GM12878 (cell line): ENCODE results near the gene SETMAR.

Experiments used
- BRCA1 ChIP-seq: IDR thresholded peaks from 2 replicates; pipeline ENCODE4 v1.6.1; 2011; ENCODE audit warnings: low read depth, low read length, improper control_type of control experiment
- EZH2 ChIP-seq: IDR thresholded peaks from 2 replicates; pipeline ENCODE4 v1.6.1; 2012; ENCODE audit warnings: low read depth, mild to moderate bottlenecking, control low read depth, inconsistent platforms, low read length, borderline replicate concordance; ENCODE audit not compliant: control insufficient read depth
- NRF1 ChIP-seq: conservative IDR thresholded peaks from 2 replicates; pipeline ENCODE4 v1.6.1; 2011; ENCODE audit warnings: mild to moderate bottlenecking, low read depth, low read length, improper control_type of control experiment
- POLR2A ChIP-seq: IDR thresholded peaks from 2 replicates; pipeline ENCODE4 v1.6.1; 2011; ENCODE audit warnings: low read depth, mild to moderate bottlenecking, low read length
- POLR2AphosphoS5 ChIP-seq: IDR thresholded peaks from 2 replicates; pipeline ENCODE4 v1.6.1; 2011; ENCODE audit warnings: mild to moderate bottlenecking, low read length, inconsistent platforms
- SP1 ChIP-seq: IDR thresholded peaks from one replicate; pipeline ENCODE4 v1.6.1; 2011; ENCODE audit warnings: low read depth, low read length
- TF ChIP-seq, protein P1 (sequence below): IDR thresholded peaks from 2 replicates; pipeline ENCODE4 v1.6.1; 2011; ENCODE audit warnings: borderline replicate concordance, low read depth, mild to moderate bottlenecking, moderate library complexity, mixed read lengths, low read length; ENCODE audit not compliant: insufficient read depth; ENCODE audit errors: extremely low read length
- TF ChIP-seq, protein P2 (sequence below), 3 experiments: IDR thresholded peaks in 2 of 3; conservative IDR thresholded peaks in 1 of 3; 2 replicates each; pipeline ENCODE4 v1.5.1; 2011; ENCODE audit warnings: low read depth in 3 of 3, low read length in 3 of 3, mild to moderate bottlenecking in 3 of 3, control low read depth in 2 of 3, moderate library complexity in 2 of 3, inconsistent platforms in 1 of 3, mixed read lengths in 1 of 3; ENCODE audit not compliant: control insufficient read depth in 2 of 3, insufficient read depth in 1 of 3; ENCODE audit errors: extremely low read depth in 1 of 3
- TF ChIP-seq, protein P3 (sequence below): IDR thresholded peaks from 2 replicates; pipeline ENCODE4 v1.6.1; 2012; ENCODE audit warnings: low read length, inconsistent platforms
- TF ChIP-seq, protein P4 (sequence below): fragments of 450-650 bp; IDR thresholded peaks from 2 replicates; pipeline ENCODE4 v1.6.1; 2017; ENCODE audit warnings: antibody characterized with exemption, mild to moderate bottlenecking, moderate library complexity

DNA sequence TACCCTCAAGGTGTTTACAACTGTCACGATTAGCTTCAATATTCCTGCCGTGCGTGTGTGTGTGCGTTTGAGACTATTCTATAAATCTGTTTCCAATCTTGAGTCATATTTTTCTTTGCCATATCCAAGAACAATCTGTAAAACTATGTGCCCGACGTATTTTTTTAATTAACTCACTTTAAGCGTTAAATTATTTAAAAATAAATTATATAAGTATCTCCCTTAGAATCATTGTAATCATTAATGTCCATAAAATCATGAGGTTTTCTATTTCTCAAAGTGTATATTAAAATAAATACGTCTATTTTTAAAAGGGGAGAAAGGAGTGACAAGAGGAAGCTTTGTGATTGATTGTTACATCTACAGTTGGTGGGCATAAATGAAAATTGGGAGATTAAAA lies 2.9 kb downstream of the SETMAR start:
- TF ChIP-seq POLR2A (no peak), BRCA1 (no peak), EZH2 (no peak), SP1 (no peak), POLR2AphosphoS5 (no peak), NRF1 (no peak)
- TF ChIP-seq, protein P1, sequence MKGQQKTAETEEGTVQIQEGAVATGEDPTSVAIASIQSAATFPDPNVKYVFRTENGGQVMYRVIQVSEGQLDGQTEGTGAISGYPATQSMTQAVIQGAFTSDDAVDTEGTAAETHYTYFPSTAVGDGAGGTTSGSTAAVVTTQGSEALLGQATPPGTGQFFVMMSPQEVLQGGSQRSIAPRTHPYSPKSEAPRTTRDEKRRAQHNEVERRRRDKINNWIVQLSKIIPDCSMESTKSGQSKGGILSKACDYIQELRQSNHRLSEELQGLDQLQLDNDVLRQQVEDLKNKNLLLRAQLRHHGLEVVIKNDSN, result no peak
- TF ChIP-seq, protein P2, sequence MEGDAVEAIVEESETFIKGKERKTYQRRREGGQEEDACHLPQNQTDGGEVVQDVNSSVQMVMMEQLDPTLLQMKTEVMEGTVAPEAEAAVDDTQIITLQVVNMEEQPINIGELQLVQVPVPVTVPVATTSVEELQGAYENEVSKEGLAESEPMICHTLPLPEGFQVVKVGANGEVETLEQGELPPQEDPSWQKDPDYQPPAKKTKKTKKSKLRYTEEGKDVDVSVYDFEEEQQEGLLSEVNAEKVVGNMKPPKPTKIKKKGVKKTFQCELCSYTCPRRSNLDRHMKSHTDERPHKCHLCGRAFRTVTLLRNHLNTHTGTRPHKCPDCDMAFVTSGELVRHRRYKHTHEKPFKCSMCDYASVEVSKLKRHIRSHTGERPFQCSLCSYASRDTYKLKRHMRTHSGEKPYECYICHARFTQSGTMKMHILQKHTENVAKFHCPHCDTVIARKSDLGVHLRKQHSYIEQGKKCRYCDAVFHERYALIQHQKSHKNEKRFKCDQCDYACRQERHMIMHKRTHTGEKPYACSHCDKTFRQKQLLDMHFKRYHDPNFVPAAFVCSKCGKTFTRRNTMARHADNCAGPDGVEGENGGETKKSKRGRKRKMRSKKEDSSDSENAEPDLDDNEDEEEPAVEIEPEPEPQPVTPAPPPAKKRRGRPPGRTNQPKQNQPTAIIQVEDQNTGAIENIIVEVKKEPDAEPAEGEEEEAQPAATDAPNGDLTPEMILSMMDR (IDR thresholded peaks at IDR 0.05 in 2 of 3, conservative IDR thresholded peaks at IDR 0.05 in 1 of 3; ENCODE audit: control insufficient read depth in 2 of 3, extremely low read depth in 1 of 3, insufficient read depth in 1 of 3, low read depth in 3 of 3, low read length in 3 of 3), result no peak
- TF ChIP-seq, protein P3, sequence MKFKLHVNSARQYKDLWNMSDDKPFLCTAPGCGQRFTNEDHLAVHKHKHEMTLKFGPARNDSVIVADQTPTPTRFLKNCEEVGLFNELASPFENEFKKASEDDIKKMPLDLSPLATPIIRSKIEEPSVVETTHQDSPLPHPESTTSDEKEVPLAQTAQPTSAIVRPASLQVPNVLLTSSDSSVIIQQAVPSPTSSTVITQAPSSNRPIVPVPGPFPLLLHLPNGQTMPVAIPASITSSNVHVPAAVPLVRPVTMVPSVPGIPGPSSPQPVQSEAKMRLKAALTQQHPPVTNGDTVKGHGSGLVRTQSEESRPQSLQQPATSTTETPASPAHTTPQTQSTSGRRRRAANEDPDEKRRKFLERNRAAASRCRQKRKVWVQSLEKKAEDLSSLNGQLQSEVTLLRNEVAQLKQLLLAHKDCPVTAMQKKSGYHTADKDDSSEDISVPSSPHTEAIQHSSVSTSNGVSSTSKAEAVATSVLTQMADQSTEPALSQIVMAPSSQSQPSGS, result no peak
- TF ChIP-seq, protein P4, sequence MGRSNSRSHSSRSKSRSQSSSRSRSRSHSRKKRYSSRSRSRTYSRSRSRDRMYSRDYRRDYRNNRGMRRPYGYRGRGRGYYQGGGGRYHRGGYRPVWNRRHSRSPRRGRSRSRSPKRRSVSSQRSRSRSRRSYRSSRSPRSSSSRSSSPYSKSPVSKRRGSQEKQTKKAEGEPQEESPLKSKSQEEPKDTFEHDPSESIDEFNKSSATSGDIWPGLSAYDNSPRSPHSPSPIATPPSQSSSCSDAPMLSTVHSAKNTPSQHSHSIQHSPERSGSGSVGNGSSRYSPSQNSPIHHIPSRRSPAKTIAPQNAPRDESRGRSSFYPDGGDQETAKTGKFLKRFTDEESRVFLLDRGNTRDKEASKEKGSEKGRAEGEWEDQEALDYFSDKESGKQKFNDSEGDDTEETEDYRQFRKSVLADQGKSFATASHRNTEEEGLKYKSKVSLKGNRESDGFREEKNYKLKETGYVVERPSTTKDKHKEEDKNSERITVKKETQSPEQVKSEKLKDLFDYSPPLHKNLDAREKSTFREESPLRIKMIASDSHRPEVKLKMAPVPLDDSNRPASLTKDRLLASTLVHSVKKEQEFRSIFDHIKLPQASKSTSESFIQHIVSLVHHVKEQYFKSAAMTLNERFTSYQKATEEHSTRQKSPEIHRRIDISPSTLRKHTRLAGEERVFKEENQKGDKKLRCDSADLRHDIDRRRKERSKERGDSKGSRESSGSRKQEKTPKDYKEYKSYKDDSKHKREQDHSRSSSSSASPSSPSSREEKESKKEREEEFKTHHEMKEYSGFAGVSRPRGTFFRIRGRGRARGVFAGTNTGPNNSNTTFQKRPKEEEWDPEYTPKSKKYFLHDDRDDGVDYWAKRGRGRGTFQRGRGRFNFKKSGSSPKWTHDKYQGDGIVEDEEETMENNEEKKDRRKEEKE, result no peak
